Hepatocyte (in vitro differentiated cells): Measurements from ENCODE around the gene IFT27.

Experiments used
- CTCF ChIP-seq: fragments of 200-600 bp; sonication (generic); IDR thresholded peaks from 2 replicates; pipeline ENCODE4 v1.5.1; 2016; ENCODE audit warnings: antibody characterized with exemption, mild to moderate bottlenecking; ENCODE audit not compliant: poor library complexity
- EZH2 ChIP-seq: fragments of 200-600 bp; sonication (generic); IDR thresholded peaks from 2 replicates; pipeline ENCODE4 v1.6.1; 2016; ENCODE audit warnings: antibody characterized with exemption, mild to moderate bottlenecking, borderline replicate concordance
- EZH2phosphoT487 ChIP-seq: fragments of 200-600 bp; sonication (generic); IDR thresholded peaks from one replicate; pipeline ENCODE4 v1.6.1; 2018; ENCODE audit warnings: antibody characterized with exemption, mild to moderate bottlenecking, low read depth, moderate library complexity; ENCODE audit not compliant: unreplicated experiment, severe bottlenecking

GRCh38 chr22:36771356-36772063, 4.4 kb downstream of the IFT27 start:
- TF ChIP-seq CTCF (no peak), EZH2 (no peak), EZH2phosphoT487 (no peak)
